CD4-positive, alpha-beta T cell treated with Interleukin-6 for 4 hours (primary cell): ENCODE measurements around the gene CLDND2.
A peak's percentile ranks its signal among the peaks of the same experiment; 100 is the strongest.

Source experiments
- DNase-seq: peaks from one replicate; pipeline ENCODE4 v3.0.0-alpha.2; 2020; ENCODE audit warnings: mixed read lengths

Gene CLDND2

DNA sequence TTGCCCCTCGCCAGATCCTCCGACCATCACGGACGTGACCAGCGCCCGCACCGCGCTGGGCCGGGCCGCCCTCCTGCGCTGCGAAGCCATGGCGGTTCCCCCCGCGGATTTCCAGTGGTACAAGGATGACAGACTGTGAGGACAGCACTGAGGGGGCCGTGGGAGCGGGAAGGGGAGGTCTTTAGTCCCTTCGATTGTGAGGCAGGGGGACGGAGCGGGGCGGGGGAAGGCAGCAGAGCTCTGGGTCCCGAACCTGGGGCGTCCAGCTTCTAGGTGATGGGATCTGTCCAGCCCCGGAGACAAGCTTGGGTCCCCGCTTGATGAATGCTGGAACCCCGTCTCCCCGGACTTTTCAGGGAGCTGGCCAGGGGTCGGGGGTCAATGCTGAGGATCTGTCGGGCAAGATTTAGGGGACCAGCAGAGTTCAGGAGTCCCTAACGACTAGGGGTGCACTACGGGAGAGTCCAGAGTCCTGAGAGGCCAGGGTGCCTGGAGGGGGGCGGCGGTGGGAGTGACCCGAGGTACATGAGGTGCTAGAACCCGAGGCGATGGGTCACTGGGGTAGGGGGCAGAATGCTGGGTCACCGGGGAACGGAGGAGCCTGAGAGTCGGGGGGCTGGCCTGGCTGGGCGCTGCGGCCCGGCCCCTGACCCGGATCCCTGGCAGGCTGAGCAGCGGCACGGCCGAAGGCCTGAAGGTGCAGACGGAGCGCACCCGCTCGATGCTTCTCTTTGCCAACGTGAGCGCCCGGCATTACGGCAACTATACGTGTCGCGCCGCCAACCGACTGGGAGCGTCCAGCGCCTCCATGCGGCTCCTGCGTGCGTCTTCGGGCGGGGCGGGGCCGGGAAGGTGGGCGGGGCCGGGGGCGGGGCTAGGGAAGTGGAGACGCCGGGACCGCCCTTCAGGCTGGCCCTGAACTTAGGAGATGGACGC lies 41.5 kb downstream of the CLDND2 start:
- peak; percentile 55 for DNase-seq

DNA sequence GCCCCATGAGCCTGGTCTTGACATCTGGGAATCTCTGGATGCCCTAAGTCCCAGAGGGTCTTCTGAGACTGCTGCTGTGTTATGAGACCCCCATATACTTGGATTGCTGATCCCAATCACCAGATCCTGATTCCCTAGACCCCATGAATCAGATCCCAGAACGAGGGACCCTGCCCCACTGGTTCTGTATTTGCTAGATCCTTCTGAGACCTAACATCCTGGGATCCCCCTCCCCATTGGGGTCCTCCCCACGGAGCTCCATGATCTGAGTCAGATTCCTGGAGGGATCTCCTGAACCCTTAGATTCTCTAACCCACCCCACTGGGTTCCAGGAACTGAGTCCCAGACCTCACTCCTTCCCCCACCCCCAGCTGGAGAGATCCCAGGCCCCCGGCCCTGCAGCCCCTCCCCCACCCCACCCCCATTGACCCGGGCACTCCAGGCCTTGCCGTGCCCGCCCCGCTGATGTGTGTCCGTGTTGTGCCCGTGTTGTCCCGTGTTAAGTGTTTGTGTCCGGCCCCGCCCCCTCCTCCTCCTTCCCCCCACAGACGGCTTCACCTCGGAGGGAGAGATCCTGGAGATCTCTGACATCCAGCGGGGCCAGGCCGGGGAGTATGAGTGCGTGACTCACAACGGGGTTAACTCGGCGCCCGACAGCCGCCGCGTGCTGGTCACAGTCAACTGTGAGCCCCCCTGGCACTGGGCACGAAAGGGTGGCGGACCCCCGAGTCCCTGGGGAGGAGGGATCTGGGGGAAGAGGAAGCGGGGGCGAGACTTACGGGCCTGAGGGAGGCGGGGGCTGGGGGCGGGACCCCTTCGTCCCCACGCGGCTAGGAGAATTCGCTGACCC lies 42.4 kb downstream of the CLDND2 start:
- no peak for DNase-seq

DNA sequence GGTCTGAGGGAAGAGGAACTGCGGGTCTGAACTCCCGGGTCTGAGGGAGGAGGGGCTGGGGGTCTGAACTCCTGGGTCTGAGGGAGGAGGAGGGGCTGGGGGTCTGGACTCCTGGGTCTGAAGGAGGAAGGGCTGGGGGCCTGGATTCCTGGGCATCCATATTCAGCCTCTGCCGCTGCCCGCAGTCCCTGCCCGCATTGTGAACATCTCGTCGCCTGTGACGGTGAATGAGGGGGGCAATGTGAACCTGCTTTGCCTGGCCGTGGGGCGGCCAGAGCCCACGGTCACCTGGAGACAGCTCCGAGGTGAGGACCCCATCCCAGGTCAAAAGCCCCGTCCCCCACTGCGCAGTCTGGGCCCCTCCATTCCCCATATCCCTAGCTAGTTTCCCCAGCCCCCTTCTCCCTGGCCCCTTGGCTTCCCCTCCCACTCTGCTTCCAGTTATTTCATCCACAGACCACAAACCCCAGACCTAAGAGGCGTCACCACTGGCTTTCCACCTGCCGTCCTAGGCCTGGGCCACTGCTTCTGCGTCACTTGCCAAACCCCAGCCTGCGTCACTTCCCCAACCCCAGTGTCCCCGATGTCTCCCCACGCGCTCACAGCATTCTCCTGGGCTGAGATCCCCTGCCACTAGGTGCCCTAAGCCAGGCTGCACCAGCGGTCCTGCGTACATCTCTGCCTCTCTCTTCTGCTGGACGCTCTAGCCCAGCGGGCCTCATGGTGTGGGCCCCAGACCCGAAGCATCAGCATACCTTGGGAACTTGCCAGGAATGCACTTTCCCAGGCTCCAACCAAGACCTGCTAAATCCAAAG lies 43.4 kb downstream of the CLDND2 start:
- DNase-seq, result no peak

DNA sequence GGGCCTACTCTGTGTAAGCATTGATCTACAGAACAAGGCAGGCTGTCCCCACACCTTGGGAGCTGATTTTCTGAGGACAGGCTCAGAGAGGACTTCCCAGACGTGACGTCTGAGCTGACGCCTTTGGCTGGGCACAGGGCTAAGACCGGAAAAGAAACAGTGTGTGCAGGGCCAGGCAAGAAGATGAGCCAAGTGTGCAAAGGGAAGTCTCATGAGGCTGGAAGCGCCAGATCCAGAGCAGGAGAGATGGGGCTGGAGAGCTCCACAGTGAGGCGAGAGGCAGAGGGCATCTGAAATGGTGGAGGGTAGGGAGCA lies 44.7 kb downstream of the CLDND2 start:
- no peak for DNase-seq

DNA sequence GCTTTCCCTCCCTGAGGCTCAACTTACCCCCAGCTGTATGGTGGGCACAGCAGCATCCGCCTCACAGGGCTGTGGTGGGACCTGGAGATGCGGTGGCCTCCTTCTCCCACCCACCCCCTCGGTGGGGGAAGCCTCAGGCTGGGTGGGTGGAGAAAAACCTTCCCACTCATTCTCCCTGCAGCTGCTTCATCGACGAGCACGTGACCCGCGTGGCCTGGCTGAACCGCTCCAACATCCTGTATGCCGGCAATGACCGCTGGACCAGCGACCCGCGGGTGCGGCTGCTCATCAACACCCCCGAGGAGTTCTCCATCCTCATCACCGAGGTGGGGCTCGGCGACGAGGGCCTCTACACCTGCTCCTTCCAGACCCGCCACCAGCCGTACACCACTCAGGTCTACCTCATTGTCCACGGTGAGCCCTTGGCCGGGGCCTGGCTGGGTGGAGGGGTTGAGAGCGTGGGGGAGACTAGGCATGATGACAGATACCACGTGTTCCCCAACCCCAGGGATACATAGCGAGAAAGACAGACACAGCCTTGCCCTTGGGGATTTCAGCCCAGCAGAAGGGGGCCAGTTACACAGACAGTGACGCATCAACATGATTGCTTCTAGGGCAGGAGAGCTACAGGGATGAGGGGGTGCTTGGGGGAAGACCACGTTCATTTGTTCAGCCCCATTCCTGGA lies 45.2 kb downstream of the CLDND2 start:
- no peak for DNase-seq

DNA sequence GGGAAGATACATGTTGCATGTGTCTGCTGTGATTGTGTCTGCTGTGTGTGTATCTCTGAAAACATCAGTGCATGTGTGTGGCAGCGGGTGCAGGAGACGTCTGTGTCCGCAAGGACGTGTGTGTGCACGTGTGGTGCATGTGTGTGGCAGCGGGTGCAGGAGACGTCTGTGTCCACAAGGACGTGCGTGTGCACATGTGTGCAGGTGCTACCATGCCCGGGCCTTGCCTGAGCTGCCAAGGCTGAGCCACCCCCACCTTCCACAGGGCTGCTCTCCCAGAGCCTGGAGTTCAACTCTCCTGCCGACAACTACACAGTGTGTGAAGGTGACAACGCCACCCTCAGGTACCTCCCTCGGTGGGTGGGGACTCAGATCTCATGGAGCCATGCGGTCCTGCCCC lies 47.0 kb downstream of the CLDND2 start:
- no peak for DNase-seq

DNA sequence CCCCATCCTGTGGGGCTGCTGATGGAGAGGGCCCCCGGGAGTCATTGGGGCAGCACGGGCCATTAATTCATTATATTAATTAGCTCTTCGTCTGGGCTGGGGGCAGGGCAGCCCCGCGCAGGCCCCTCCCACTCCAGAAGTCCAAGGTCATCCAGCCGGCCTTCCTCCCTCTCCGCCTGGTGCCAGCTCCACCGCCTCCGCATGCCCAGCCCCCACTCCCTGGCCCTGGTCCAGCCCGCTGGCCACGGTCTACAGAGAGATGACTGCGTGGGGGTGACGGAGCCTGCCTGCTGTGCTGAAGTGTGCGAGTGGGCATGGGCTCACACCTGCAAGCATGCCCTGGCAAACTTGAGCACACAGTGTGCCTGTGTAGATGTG lies 48.5 kb downstream of the CLDND2 start:
- DNase-seq, result no peak

DNA sequence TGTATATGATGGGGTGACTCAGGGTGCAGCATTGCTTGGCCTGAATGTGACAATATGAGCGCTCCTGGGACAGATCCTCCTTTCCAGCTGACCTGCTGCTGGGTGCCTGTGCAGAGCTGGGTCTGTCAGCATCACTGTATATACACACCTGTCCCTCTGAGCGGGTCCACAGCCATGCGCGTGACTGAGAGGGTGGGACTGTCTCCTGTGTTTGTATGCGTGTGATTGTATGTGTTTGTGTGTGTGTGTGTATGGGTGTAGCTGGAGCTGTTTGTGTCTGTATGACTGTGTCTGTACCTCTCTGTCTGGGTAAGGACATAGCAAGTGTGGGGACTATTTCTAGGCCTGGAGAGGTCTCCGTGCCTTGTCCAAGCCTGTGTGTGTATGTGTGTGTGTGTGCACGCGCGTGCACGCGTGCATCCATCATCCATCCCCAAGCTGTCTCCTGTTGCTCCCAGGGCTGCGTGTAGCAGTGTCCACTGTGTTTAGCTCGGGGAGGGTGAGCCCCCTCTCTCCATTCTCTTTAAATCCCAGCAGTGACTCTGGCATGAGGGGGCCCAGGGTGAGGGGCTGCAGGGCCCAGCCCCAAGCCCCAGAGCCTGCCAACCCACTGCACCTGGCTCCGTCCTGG lies 49.0 kb downstream of the CLDND2 start:
- no peak for DNase-seq

DNA sequence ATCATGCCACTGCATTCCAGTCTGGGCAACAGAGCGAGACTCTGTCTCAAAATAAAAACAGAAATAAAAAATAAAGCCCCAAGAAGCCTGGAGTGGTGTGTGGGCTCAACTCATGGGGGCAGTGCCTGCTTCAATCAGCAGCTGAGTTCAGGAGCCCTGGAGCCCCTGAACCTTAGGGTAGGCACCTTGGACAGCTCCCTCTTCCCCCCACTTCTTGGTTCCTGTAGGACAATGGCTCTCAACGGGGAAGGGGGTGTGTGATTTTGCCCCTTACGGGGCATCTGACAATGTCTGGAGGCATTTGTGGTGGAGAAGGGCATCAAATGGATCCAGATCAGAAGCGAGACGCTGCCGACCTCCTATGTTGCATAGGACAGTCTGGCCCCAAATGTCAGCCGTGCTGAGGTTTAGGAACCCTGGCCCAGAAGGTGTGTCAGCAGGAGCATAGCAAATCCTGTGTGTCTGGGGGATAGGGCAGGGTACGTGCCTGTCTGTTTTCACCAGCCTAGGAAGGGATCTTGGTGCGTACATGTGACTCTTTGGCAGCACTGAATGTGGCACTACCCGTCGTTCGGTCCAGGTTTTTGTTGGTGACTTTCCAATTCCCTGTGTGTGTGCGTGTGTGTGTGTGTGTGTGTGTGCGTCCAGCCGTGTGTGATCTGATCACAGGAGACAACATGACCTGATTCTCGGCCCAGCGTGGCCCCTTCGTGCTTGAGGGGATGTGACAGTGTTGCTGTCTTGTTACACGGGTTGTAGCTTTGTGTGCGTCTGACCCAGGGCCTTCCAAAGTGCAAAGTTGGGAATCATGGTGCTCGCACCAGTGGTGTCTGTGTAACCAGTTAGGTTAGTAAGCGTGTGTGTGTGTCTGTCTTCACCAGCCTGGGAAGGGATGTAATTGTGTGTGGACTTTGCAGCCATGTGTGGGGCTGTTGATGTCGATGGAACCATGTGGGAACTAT lies 49.8 kb downstream of the CLDND2 start:
- DNase-seq, result no peak

DNA sequence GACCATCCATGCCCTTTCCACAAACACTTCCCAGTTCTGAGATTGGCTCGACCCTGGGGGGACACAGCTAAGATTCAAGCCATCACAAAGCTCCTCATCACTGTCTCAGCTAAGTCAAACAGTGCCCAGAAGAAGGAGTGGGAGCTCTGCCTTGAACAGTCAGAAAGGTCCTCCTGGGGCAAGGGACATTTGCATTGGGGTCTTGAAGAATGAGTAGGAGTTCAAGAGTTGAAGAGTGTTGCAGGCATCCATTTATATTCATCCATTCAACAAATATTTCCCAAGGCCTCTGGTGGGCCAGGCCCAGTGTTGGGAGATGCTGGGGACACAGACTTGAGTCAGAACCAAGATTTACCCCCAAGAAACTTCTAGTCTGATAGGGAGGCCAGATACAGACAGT lies 50.8 kb downstream of the CLDND2 start:
- no peak for DNase-seq

DNA sequence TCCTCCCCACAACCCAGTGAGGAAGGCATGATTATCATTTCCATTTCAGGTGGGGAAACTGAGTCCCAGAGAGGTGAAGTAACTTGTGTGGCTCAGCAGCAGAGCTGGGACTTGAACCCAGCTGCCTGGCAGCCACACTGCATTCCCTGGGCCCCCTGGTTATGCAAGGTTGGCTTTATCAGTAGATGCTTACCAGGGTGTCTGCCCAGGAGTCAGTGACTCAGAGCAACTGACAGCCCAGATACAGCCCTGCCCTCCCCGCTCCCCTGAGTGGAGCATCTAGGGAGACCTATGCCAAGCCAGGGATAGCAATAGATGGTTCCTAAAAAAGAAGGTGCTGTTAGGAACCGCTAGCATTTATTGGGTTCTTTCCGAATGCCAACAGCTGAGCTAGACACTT lies 51.4 kb downstream of the CLDND2 start:
- DNase-seq, result no peak
